Stimulated activated CD4-positive, alpha-beta T cell treated with anti-CD3 and anti-CD28 coated beads, Interleukin-1b, Interleukin-23, amount 100 ng/mL, for 1 hour (primary cell): ENCODE data around the gene SLC25A25.
"Not testable (repeated sequence)": the region's sequence is repeated elsewhere in the genome, so short reads cannot be mapped to it uniquely, and the experiment has no call there.

ENCODE experiments used
- DNase-seq, 2 donors: peaks; one replicate each; pipeline ENCODE4 v3.0.0-alpha.2; 2020; ENCODE audit warnings: low read depth in 2 of 2

The SLC25A25 gene

GRCh38 chr9:128109050-128109709 is 41.1 kb downstream of the SLC25A25 start:
- DNase-seq, result no peak

- not testable (repeated sequence) for DNase-seq
These were observed 43.7 kb downstream of the SLC25A25 start for GRCh38 chr9:128111726-128112125.

GRCh38 chr9:128113526-128114325 is 45.7 kb downstream of the SLC25A25 start:
- DNase-seq, result no peak

DNA sequence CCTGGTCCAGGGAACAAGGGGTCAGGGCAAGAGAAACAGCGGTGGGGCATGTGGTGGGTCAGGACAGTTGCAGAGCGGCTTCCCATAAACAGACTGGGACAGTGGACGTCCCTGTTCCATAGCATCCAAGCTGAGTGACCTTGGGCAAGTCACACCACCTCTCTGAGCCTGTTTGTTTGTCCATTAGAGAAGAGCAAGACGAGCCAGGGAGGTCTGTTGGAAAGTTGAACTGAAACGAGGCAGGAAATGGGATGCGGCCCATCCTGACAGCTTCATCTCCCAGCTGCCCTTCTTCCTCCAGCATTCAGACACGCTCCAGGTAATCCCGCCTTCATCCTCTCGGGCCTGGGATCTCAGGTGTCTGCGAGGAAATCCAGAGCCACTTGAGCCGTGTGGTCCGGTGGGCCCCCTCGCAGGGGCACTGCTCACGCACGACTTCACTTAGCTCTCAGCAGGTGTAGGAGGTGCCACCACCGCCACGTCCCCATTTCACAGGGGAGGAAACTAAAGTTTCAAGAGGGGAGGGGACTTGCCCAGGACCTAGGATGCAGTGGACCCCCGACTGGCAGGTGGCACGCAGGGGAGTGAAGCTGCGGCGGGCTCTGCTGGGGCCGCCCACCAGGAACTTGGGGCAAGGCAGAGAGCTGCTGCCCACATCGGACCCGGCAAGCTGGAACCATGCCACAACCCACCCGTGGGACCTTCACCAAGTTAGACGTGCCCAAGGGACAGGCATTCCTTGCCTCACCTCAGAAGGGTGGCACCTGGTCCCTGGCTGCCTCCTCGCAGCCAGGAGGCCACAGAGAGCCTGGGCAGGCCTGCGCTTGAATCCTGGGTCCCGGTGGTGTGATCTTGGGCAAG is 46.5 kb downstream of the SLC25A25 start:
- DNase-seq, result no peak

DNA sequence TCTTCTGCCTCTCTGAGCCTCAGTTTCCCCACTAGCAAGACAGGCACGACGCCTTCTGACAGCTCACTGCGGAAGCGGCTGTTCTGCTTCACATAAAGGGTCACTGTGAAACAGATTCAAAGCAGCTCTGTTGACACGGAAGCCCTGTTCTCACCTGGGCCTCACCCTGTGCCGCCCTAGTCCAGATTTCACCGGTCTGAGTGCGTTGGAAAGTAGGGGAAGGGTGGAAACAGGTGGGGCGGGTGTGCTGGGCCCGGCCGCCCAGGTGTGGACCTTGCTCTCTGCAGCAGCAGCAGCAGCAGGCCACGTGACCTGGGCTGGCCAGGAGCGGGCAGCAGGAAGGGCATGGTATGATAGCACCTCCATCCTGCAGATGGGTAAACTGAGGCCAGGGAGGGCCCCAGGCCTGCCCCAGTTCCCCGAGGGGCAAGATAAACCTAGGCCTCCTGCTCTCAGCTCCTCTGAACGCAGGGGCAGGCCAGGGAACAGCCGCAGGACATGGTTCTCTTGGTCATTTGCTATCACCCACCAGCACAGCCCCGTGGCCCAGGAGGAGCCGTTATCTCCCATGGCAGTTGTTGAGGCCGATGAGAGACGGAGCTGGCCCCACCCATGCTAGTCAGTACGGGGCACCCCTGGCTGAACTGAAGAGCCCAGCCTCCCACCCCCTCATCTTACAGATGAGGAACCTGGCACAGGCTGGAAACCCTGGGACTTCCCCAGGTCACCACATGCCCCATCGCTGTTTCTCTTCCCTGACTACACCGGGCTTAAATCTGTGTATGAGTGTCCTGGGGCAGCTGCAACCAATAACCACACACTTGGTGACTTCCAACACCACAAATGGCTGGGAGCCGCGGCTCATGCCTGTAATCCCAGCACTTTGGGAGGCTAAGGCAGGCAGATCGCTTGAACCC is 47.4 kb downstream of the SLC25A25 start:
- DNase-seq, result no peak

GRCh38 chr9:128116104-128117083 is 48.4 kb downstream of the SLC25A25 start:
- no peak for DNase-seq

GRCh38 chr9:128117613-128118471 is 49.8 kb downstream of the SLC25A25 start:
- DNase-seq, result peak; percentile 95 to 99

DNA sequence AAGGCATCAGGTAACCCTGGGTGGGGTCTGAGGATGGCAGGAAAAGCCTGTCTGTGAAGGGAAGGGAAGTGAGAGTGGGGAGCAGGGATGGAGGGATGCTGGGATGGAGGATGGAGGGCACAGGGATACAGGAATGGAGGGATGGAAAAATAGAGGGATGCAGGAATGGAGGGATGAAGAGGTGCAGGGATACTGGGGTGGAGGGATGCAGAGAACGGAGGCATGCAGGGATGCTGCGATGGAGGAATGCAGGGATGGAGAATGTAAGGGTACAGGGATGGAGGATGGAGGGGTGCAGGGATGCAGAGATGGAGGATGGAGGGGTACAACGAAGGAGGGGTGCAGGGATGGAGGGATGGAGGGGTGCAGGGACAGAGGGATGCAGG is 50.4 kb downstream of the SLC25A25 start:
- no peak for DNase-seq

DNA sequence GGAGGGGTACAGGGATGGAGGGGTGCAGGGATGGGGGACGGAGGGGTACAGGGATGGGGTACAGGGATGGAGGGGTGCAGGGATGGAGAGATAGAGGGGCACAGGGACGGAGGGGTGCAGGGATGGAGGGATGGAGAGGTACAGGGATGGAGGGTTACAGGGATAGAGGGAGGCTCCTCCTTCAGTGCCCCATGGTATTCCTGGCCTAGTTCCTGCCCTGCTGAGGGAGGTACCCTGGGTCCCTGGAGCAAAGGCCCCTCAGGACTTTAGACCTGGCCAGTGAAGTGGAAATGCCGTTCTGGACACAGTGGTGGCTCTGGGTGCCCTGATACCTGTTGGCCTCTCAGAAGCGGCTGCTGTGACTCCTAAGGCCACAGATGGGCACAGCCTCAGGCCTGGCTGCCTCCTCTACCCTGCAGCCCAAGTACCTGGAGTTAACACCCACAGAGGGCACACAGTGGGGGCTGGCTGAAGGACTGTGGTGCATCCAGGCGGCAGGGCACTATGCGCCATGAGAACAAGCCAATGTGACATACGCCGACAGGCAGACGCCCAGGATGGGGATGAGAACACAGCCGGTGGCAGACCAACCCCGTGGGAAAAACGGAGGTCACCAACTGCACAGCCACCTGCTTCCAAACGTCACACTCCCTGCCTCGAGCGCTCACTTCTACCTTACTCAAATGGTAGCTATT is 51.1 kb downstream of the SLC25A25 start:
- DNase-seq, result no peak

GRCh38 chr9:128120061-128120740 is 52.2 kb downstream of the SLC25A25 start:
- DNase-seq, result no peak

- DNase-seq, result no peak
These were observed 52.9 kb downstream of the SLC25A25 start for GRCh38 chr9:128120741-128121465.

DNA sequence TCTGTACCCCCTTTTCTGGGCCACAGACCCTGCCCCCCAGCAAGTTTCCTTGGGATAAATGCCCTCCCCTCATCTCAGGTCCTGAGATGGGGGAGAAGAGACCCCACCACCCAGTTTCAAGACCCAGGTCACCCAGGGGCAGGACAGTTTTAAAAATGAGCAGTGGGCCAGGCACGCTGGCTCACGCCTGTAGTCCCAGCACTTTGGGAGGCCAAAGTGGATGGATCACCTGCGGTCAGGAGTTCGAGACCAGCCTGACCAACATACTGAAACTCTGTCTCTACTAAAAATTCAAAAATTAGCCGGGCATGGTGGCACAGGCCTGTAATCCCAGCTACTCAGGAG is 53.4 kb downstream of the SLC25A25 start:
- DNase-seq, result no peak

- DNase-seq, result no peak
These were observed 54.1 kb downstream of the SLC25A25 start for GRCh38 chr9:128121924-128122808.

GRCh38 chr9:128122809-128123175 is 54.8 kb downstream of the SLC25A25 start:
- no peak for DNase-seq

GRCh38 chr9:128123451-128124080 is 55.5 kb downstream of the SLC25A25 start:
- no peak for DNase-seq

DNA sequence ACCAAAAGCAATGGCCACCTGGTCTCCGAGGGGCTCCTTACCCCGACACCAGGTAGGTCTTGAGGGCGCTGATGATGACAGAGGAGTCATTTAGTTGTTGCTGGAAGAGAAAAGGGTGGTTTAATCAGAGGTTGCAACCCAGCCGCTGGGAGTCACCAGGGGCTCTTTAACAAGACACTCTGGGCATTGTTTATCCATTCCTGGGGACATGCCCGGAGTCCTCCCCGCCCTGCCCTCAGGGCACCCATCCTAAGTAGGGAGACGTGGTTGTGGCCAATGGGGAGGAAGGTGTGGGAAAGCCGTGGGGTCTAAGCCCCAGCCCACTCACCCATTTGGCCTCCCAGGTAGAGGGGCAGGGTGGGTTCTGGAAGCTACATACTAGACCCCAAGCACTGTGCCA is 56.4 kb downstream of the SLC25A25 start:
- DNase-seq, result no peak
